K562 treated with DMSO at 1 percent for 4 hours (cell line): ENCODE results near the gene NAT14. TPM values are rescaled to one million over a fixed set of nuclear protein-coding genes. Genes with fewer than 3 reads are reported as not detected.

ENCODE experiments used
- total RNA-seq: library from RNA; unstranded; fragments of 300-600 nt; gene quantifications from 2 replicates; pipeline ENCODE4 v1.2.3, GENCODE V29; 2022; ENCODE audit not compliant: insufficient read depth

The NAT14 gene
- 37.1 and 38.8 TPM in 2 replicates for total RNA-seq

GRCh38 chr19:55484593-55485438 lies at the start of gene NAT14:
Gene NAT14, plus strand, starts transcription at chr19:55485188. Its CDS starts 521 bp downstream, at chr19:55485709.

DNA sequence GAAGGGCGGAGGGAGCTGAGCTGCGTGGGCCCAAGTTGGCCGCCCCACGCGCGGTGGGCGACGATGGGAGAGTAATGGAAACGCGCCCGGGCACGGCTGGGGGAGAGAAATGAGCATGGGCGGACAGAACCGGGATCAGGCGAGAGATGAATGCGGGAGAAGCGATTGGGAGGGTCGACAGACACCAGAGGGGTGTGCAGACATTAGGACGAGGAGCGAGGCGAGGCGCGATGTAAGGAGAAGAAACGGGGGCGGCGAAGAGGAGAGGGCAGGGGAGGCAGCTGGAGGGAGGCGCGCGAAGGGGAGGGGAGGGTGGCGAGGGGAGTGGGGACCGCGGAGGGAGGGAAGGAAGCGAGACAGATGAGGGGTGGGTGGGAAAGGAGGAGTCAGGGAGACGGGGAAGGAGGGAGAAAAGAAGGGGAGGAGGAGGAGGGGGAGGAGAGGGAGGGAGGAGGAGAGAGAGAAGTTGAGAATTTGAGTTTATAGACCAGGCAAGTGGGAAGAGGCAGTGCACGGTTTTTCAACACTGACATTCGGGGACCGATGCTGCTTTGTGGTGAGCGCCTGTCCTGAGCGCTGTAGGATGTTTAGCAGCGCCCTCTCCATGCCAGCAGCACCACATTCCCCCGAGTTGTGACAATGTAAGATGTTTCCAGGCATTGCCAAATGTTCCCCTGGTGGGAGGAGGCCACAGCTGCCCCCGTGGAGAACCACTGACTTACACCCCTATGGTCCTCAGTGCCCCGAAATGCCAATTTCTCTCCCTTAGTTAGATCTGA lies 41.8 kb upstream of the NAT14 start, which contains the start of gene SHISA7:
Gene SHISA7, minus strand, starts transcription at position 256 of the 779 bp plus-strand sequence. CDS start 437 bp downstream, outside the sequence.

GRCh38 chr19:55461259-55461973 lies 23.6 kb upstream of the NAT14 start, which contains the start of gene ISOC2:
Gene ISOC2, minus strand, starts transcription at chr19:55461642. Its CDS starts 5,156 bp downstream, at chr19:55456486.

GRCh38 chr19:55464662-55465054 lies 20.3 kb upstream of the NAT14 start, which contains the start of gene C19orf85:
Gene C19orf85, minus strand, starts transcription at chr19:55464751. Its CDS starts 197 bp downstream, at chr19:55464554.

DNA sequence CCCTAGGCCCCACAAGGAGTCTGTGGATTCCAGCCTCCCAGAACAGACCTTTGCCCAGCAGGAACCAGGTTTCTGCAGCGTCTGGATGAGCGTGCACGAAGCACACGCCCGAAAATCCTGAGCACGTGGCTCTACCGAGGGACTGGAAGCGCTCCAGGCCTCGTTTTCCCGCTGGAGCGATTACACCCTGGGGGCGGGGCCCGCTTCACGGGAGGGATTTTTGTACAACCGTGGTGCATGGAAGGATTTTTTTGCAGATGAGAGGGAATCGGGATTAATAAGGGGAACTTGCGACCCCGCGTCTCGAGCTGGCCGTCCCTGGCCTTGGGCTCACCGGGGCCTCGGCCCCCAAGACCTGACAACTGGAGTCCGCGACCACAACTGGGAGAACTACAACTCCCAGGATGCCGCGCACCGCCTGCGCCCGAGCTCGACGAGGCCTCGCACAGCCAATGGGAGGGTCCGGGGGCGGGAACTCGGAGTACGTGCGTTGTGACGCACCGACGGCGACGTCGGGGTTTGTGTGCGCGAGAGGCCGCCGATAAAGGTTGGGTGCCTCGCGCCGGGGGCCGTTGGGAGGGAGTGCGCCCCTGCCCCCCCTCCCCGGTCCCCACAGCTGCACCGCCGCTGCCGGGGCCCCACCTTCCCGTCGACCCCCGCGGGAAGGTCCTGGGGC lies 8.8 kb upstream of the NAT14 start, which contains the start of gene ZNF628:
Gene ZNF628, plus strand, starts transcription at position 518 of the 676 bp plus-strand sequence. CDS start 3,294 bp downstream, outside the sequence.

DNA sequence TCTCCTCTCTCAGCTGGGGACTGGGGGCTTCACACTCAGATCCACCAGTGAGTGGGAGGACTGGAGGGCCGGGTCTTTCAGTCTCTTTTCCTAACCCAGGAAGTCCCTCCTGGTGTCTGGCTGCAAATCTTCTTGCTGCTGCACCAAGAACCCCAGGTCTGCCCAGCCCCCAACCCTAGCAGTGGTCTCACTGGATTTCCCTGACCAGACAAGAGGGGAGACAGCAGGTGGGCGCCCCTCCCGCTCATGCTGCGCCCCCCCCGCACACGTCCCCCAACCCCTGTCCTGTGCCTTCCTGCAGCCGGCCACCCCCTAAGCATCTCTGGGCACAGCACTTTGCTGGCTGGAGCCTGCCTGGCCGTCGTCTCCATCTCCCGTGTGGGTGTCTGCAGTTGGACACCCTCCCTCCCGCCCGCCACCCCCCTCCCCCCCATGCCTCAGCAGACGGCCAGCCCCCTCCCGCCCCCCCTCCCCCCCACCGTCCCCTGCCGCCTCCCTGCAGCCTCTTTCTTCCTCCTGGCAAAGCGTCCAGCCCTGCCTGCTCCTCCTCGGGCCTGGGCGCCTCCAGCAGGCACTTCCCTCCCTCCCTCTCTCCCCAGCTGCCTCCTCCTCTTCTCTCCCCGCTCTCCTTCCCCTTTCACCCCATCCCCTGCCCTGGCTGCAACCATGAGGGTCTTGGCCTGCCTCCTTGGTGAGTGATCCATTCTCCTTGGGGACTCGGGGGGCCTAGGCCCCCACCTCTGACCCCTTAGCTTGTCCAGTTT lies 3.1 kb downstream of the NAT14 start, which contains the start of gene SSC5D:
Gene SSC5D, plus strand, starts transcription at position 513 of the 764 bp plus-strand sequence. Its CDS starts 154 bp downstream, at position 667.

Other genes with a start within 250 kb of the NAT14 start
- gene PPP6R1, start 226.2 kb upstream of the NAT14 start, total RNA-seq, result 73.9 and 88.4 TPM in 2 replicates
- gene HSPBP1, start 205.1 kb upstream of the NAT14 start, total RNA-seq, result 76.5 and 95.1 TPM in 2 replicates
- gene BRSK1, start 201.2 kb upstream of the NAT14 start, total RNA-seq, result 7.6 and 8.4 TPM in 2 replicates
- 2.3 and 6.6 TPM in 2 replicates for gene TMEM150B, start 159.8 kb upstream of the NAT14 start, total RNA-seq
- gene KMT5C, start 145.3 kb upstream of the NAT14 start, total RNA-seq, result 36.4 and 43.8 TPM in 2 replicates
- gene COX6B2, start 130.5 kb upstream of the NAT14 start, total RNA-seq, result 0.33 TPM in 1 of 2 replicates, not detected in the other
- not detected in 2 replicates for gene GARIN5B, start 121.9 kb upstream of the NAT14 start, total RNA-seq
- gene IL11, start 114.7 kb upstream of the NAT14 start, total RNA-seq, result not detected in 2 replicates
- not detected in 2 replicates for gene TMEM190, start 108.4 kb upstream of the NAT14 start, total RNA-seq
- 6.7 and 8.7 TPM in 2 replicates for gene TMEM238, start 100.9 kb upstream of the NAT14 start, total RNA-seq
- 3,550 and 3,674 TPM in 2 replicates for gene RPL28, start 99.3 kb upstream of the NAT14 start, total RNA-seq
- 377 and 436 TPM in 2 replicates for gene UBE2S, start 77.4 kb upstream of the NAT14 start, total RNA-seq
- not detected in 2 replicates for gene SHISA7, start 41.9 kb upstream of the NAT14 start, total RNA-seq
- 94.9 and 118 TPM in 2 replicates for gene ISOC2, start 23.5 kb upstream of the NAT14 start, total RNA-seq
- not detected in 2 replicates for gene C19orf85, start 20.4 kb upstream of the NAT14 start, total RNA-seq
- gene ZNF628, start 8.6 kb upstream of the NAT14 start, total RNA-seq, result 10.4 and 18.8 TPM in 2 replicates
- gene SSC5D, start 3.2 kb downstream of the NAT14 start, total RNA-seq, result 0.25 TPM in 1 of 2 replicates, not detected in the other
- gene SBK2, start 51.9 kb downstream of the NAT14 start, total RNA-seq, result not detected in 2 replicates
- gene SBK3, start 60.4 kb downstream of the NAT14 start, total RNA-seq, result not detected in 2 replicates
- 12.2 and 14.3 TPM in 2 replicates for gene ZNF579, start 95.7 kb downstream of the NAT14 start, total RNA-seq
- gene FIZ1, start 114.3 kb downstream of the NAT14 start, total RNA-seq, result 13.4 and 17.2 TPM in 2 replicates
- gene ZNF524, start 115.1 kb downstream of the NAT14 start, total RNA-seq, result 34.2 and 37.8 TPM in 2 replicates
- gene ZNF865, start 120.5 kb downstream of the NAT14 start, total RNA-seq, result 28.3 and 33.7 TPM in 2 replicates
- gene ZNF784, start 139.4 kb downstream of the NAT14 start, total RNA-seq, result 5.5 and 6.5 TPM in 2 replicates
- 52.4 and 60.5 TPM in 2 replicates for gene ZNF580, start 155.8 kb downstream of the NAT14 start, total RNA-seq
- 57.6 and 69.0 TPM in 2 replicates for gene ZNF581, start 158.5 kb downstream of the NAT14 start, total RNA-seq
- gene CCDC106, start 163.0 kb downstream of the NAT14 start, total RNA-seq, result 30.7 and 33.6 TPM in 2 replicates
- gene U2AF2, start 169.8 kb downstream of the NAT14 start, total RNA-seq, result 167 and 168 TPM in 2 replicates
- 100 and 102 TPM in 2 replicates for gene EPN1, start 190.0 kb downstream of the NAT14 start, total RNA-seq